NCI-H345 (cell line): ENCODE results near the gene RAPGEF3.

ENCODE experiments used
- DNase-seq: peaks from one replicate; lab custom pipeline; 2025; lab: John Stamatoyannopoulos, UW

Gene RAPGEF3

DNA sequence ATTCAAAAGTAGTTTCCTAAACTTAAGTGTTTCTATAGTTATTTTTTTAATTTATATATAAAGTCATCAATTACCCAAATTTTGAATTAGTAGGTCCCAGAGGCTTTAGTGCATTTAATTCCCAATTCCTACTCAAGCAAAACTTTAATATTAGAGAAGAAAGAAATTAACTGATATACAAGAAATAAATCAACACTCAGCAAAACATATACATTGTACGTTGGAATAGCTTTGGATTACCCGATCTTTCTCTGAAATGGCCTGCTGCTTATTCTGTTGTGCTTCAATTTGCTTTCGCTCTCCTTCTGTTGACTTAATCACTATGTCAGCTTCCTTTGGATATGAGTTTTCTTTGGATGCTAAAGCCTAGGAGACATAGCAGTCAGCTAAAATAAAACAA is 71.0 kb downstream of the RAPGEF3 start:
- no peak for DNase-seq

DNA sequence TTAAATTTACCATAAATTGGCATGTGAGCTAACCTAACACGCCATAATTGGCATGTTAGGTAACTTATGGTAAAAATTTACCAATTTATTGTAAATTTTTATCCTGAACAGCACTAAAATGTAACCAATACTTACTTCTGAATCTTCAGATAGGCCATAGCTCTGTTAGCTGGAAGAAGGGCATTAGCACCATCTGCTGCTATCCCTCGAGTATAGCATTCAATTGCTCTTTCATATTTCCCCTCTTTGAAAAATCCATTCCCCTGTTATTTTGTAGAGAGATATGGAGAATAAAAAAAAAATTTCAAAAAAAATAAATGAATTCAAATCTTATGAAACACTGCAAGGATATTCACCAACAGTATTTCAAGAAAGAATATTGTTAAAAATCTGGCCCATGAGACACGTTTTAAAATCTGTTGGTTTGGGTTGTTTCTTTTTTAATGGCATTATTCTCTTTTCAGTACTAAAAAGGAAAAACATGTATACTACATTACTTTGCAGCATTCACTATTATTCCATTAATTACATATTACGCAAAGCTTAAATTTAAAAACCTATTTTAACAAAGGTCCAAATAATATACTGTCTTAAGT is 71.9 kb downstream of the RAPGEF3 start:
- DNase-seq, result no peak
